A549 (cell line): ENCODE measurements around the gene DTX3. TPM values are rescaled to one million over a fixed set of nuclear protein-coding genes. Genes with fewer than 3 reads are reported as not detected.
"Not testable (repeated sequence)": the region's sequence is repeated elsewhere in the genome, so short reads cannot be mapped to it uniquely, and the experiment has no call there.

ENCODE experiments used
- ATAC-seq, 2 experiments: fragments of 200-7000 bp in 1 of 2; fragments of >200 bp in 1 of 2; cut with Nextera tagmentation in 1 of 2; cut with Tn5 transposase in 1 of 2; 3 replicates each; pipeline versions ENCODE4 v1.8.0 to v1.9.1; 2018 to 2020; ENCODE audit warnings: mild to moderate bottlenecking in 1 of 2, moderate library complexity in 1 of 2
- CTCF ChIA-PET: fragments of 300-600 bp; sonication (Branson Sonifier 250); formaldehyde crosslinking; extraction: SDS; loops from one replicate; lab custom pipeline; 2021; ENCODE audit warnings: antibody characterized with exemption, inconsistent platforms; lab: Yijun Ruan, JAX
- POLR2A ChIA-PET: fragments of 350-600 bp; formaldehyde crosslinking; extraction: SDS; loops from one replicate; lab custom pipeline; 2021; ENCODE audit warnings: antibody characterized with exemption, inconsistent platforms; lab: Yijun Ruan, JAX
- DNase-seq, 2 experiments: peaks; one replicate each; pipeline versions ENCODE4 v3.0.0 to v3.0.0-alpha.2; 2011 to 2016; ENCODE audit warnings: low read depth in 1 of 2, low spot score in 1 of 2
- FAIRE-seq: peaks from 2 replicates; lab custom pipeline; 2011; peaks lifted over from hg19 to GRCh38; lab: Jason Lieb, UNC
- H3K27ac ChIP-seq, 2 experiments: fragments of >200 bp; sonication (Bioruptor Twin); formaldehyde crosslinking; 3 replicates each; pipeline ENCODE4 v1.5.1; 2016 to 2017
- H3K4me1 ChIP-seq: fragments of >200 bp; sonication (Bioruptor Twin); formaldehyde crosslinking; 3 replicates; pipeline ENCODE4 v1.6.1; 2016
- H3K4me2 ChIP-seq: fragments of >200 bp; sonication (Bioruptor Twin); formaldehyde crosslinking; 3 replicates; pipeline ENCODE4 v1.6.1; 2016
- H3K4me3 ChIP-seq: fragments of >200 bp; sonication (Bioruptor Twin); formaldehyde crosslinking; 3 replicates; pipeline ENCODE4 v1.5.1; 2016
- H3K9me3 ChIP-seq: fragments of >200 bp; sonication (Bioruptor Twin); formaldehyde crosslinking; 3 replicates; pipeline ENCODE4 v1.6.1; 2016
- BHLHE40 ChIP-seq: IDR thresholded peaks from 2 replicates; pipeline ENCODE4 v1.6.1; 2012; ENCODE audit warnings: low read depth, low read length, inconsistent platforms
- CEBPB ChIP-seq, 2 experiments: fragments of >200 bp in 1 of 2; sonication (Bioruptor Twin) in 1 of 2; formaldehyde crosslinking in 1 of 2; IDR thresholded peaks; 2 replicates each; pipeline ENCODE4 v1.6.1; 2012 to 2016
- CHD2 ChIP-seq: fragments of 150-350 bp; IDR thresholded peaks from 2 replicates; pipeline ENCODE4 v1.6.1; 2014; ENCODE audit warnings: low read length; ENCODE audit not compliant: partially characterized antibody
- EHMT2 ChIP-seq: fragments of 200-600 bp; sonication (generic); IDR thresholded peaks from 2 replicates; pipeline ENCODE4 v1.6.1; 2016; ENCODE audit warnings: antibody characterized with exemption, low read depth, mild to moderate bottlenecking, moderate library complexity
- FOSL2 ChIP-seq, 2 experiments: fragments of 450-650 bp in 1 of 2; fragments of >200 bp in 1 of 2; sonication (Bioruptor Twin) in 1 of 2; formaldehyde crosslinking; IDR thresholded peaks; 2 replicates each; pipeline versions ENCODE4 v1.5.0 to v1.6.1; 2016 to 2020; ENCODE audit warnings: mild to moderate bottlenecking in 1 of 2, moderate library complexity in 1 of 2
- HDAC2 ChIP-seq: fragments of 200-600 bp; sonication (generic); IDR thresholded peaks from 2 replicates; pipeline ENCODE4 v1.6.1; 2016
- HEYL ChIP-seq: fragments of 250-450 bp; sonication (Bioruptor Pico); IDR thresholded peaks from 2 replicates; pipeline ENCODE4 v1.8.0; 2021; ENCODE audit warnings: mild to moderate bottlenecking, moderate library complexity
- HOXB5 ChIP-seq: fragments of 250-450 bp; sonication (Bioruptor Pico); IDR thresholded peaks from 2 replicates; pipeline ENCODE4 v1.5.0; 2020; ENCODE audit warnings: mild to moderate bottlenecking, moderate library complexity
- JUNB ChIP-seq: fragments of >200 bp; sonication (Bioruptor Twin); formaldehyde crosslinking; IDR thresholded peaks from 2 replicates; pipeline ENCODE4 v1.6.1; 2016
- KDM1A ChIP-seq: fragments of 200-600 bp; sonication (generic); IDR thresholded peaks from 2 replicates; pipeline ENCODE4 v1.6.1; 2016; ENCODE audit warnings: low read depth, mild to moderate bottlenecking
- MAFK ChIP-seq: fragments of 450-650 bp; IDR thresholded peaks from 2 replicates; pipeline ENCODE4 v1.6.1; 2014; ENCODE audit not compliant: partially characterized antibody
- MAZ ChIP-seq: fragments of 150-350 bp; IDR thresholded peaks from 2 replicates; pipeline ENCODE4 v1.6.1; 2014; ENCODE audit warnings: antibody characterized with exemption, low read depth, low read length, borderline replicate concordance
- NPAS2 ChIP-seq: fragments of 250-450 bp; sonication (Bioruptor Pico); IDR thresholded peaks from 2 replicates; pipeline ENCODE4 v1.8.0; 2022; ENCODE audit warnings: mild to moderate bottlenecking, moderate library complexity, borderline replicate concordance
- NR3C1 ChIP-seq: fragments of >200 bp; sonication (Bioruptor Twin); formaldehyde crosslinking; IDR thresholded peaks from 3 replicates; pipeline ENCODE4 v1.6.1; 2017
- POLR2A ChIP-seq: IDR thresholded peaks from 2 replicates; pipeline ENCODE4 v1.6.1; 2012; ENCODE audit warnings: mild to moderate bottlenecking, low read length
- POLR2AphosphoS2 ChIP-seq: conservative IDR thresholded peaks from 2 replicates; pipeline ENCODE4 v1.6.1; 2012; ENCODE audit warnings: low read length, improper control_type of control experiment, inconsistent platforms
- RAD21 ChIP-seq, 2 experiments: fragments of >200 bp in 1 of 2; sonication (Bioruptor Twin) in 1 of 2; formaldehyde crosslinking in 1 of 2; IDR thresholded peaks in 1 of 2; conservative IDR thresholded peaks in 1 of 2; 2 replicates in 1 of 2; 3 replicates in 1 of 2; pipeline ENCODE4 v1.6.1; 2012 to 2018; ENCODE audit warnings: inconsistent platforms in 1 of 2
- RNF2 ChIP-seq: fragments of 200-600 bp; sonication (generic); IDR thresholded peaks from 2 replicates; pipeline ENCODE4 v1.6.1; 2016; ENCODE audit warnings: low read depth, mild to moderate bottlenecking, antibody characterized with exemption, moderate library complexity, borderline replicate concordance
- ZSCAN20 ChIP-seq: fragments of 250-450 bp; sonication (Bioruptor Pico); IDR thresholded peaks from 2 replicates; pipeline ENCODE4 v1.8.0; 2022; ENCODE audit warnings: mild to moderate bottlenecking, moderate library complexity
- WGBS: methylation state at CpG from one replicate; pipeline ENCODE4 v1.1.6; 2017; ENCODE audit errors: missing lambda C conversion rate; 5-methylcytosine and 5-hydroxymethylcytosine counted together
- polyA plus RNA-seq, 4 experiments: library from polyadenylated mRNA; depleted of rRNA in 3 of 4; stranded (reverse); fragments of >200 nt; fragmentation: RNase III in 1 of 4; extraction: RNeasy Plus Mini Kit Qiagen cat#74134 plus additional on column Dnase treatment in 1 of 4; gene quantifications; 2 replicates in 3 of 4; 3 replicates in 1 of 4; pipeline ENCODE4 v1.2.3, GENCODE V29; 2011 to 2017
- TF ChIP-seq, protein P1 (sequence below): fragments of >200 bp; sonication (Bioruptor Twin); formaldehyde crosslinking; IDR thresholded peaks from 3 replicates; pipeline ENCODE4 v1.6.1; 2016
- TF ChIP-seq, protein P2 (sequence below): IDR thresholded peaks from 2 replicates; pipeline ENCODE4 v1.6.1; 2012

DTX3 gene
- polyA plus RNA-seq, 2 of the 4 experiments (the other 2 are of a cell fraction): 21.7 to 24.7 TPM

DNA sequence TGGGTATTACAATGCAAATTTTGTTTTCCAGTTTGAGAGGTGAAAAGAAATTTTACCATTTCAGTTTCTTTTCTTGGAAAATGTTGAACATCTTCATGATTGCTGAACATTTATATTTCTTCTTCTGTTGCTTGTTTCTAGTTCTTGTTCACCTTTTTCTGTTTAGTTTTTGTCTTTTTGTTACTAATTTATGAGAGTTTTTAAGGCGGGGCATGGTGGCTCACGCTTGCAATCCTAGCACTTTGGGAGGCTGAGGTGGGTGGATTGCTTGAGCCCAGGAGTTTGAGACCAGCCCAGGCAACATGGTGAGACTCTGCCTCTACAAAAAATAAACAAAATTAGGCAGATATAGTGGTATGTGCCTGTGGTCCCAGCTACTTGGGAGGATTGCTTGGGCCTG, 44.1 kb upstream of the DTX3 start:
- ChIA-PET CTCF (interaction anchor here (1.3 kb wide), 1 partner anchor 73 kb away, joined by 3 read pairs; the partner anchor contains the start of gene B4GALNT1), POLR2A (no interaction called here)
- H3K4me1 ChIP-seq: peaks cover 6% of the 10 kb centered on the region; the same call in 1 of the 3 replicates
- TF ChIP-seq JUNB: no peak
- no peak for TF ChIP-seq MAFK
- TF ChIP-seq KDM1A: no peak
- no peak overlapping the region for H3K4me3 ChIP-seq
- H3K9me3 ChIP-seq: no peaks in the 10 kb centered on the region
- FAIRE-seq (no peak), DNase-seq (no peak), ATAC-seq (no peak)
- no peak overlapping the region for H3K4me2 ChIP-seq
- WGBS: 92% methylated on average over 2 of the region's 2 CpGs
- no peak overlapping the region for H3K27ac ChIP-seq

DNA sequence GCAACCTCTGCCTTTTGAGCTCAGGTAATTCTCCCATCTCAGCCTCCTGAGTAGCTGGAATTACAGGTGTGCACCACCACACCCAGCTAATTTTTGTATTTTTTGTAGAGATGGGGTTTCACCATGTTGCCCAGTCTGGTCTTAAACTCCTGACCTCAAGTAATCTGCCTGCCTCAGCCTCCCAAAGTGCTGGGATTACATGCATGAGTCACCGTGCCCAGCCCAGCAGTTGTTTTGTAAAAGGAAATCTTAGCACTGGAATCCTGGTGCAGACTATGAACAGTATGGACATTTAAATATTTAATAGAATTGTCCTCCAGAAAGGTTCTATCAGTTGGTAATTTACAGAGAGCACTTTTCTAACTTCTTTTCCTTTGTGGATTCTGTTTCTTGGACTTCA, 43.5 kb upstream of the DTX3 start:
- FAIRE-seq, DNase-seq, H3K4me2 ChIP-seq, H3K9me3 ChIP-seq, H3K4me3 ChIP-seq, ATAC-seq, H3K4me1 ChIP-seq, H3K27ac ChIP-seq, POLR2A ChIA-PET: not testable (repeated sequence)
- CTCF ChIA-PET: interaction anchor here (1.3 to 4.7 kb wide), 3 partner anchors 15 to 72 kb away, joined by 3 to 41 read pairs (median 5); partner anchors contain the start of gene B4GALNT1
- 26% methylated on average over 1 of the region's 1 CpG for WGBS

DNA sequence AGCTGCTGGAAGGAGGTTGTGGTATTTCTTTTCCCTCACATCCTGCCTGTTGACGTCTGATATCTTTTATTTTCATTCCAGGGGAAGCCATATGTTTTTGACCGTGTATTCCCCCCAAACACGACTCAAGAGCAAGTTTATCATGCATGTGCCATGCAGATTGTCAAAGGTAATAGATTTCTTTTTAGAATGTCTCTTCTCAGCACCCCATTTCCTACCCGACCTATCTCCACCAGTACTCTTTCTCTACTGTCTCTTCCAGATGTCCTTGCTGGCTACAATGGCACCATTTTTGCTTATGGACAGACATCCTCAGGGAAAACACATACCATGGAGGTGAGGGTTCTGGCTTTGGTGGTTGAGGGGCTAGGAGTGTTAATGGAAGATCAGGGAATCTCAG, 41.3 kb upstream of the DTX3 start:
- Histone ChIP-seq H3K9me3 (no peaks in the 10 kb centered on the region), H3K27ac (no peak overlapping the region), H3K4me3 (no peak overlapping the region), H3K4me2 (no peak overlapping the region), H3K4me1 (peaks cover 6% of the 10 kb centered on the region; the same call in 1 of the 3 replicates)
- 19% methylated on average over 4 of the region's 4 CpGs for WGBS
- no peak for FAIRE-seq
- TF ChIP-seq NPAS2 (CRISPR knock-in tag) (no peak), RAD21 (conservative IDR thresholded peaks at IDR 0.05 in 1 of 2, IDR thresholded peaks at IDR 0.05 in 1 of 2) (no peak), BHLHE40 (no peak), EHMT2 (no peak), NR3C1 (no peak), POLR2AphosphoS2 (no peak), MAFK (no peak), HDAC2 (no peak), CHD2 (no peak), MAZ (no peak), HOXB5 (CRISPR knock-in tag) (no peak)
- TF ChIP-seq, protein P1, sequence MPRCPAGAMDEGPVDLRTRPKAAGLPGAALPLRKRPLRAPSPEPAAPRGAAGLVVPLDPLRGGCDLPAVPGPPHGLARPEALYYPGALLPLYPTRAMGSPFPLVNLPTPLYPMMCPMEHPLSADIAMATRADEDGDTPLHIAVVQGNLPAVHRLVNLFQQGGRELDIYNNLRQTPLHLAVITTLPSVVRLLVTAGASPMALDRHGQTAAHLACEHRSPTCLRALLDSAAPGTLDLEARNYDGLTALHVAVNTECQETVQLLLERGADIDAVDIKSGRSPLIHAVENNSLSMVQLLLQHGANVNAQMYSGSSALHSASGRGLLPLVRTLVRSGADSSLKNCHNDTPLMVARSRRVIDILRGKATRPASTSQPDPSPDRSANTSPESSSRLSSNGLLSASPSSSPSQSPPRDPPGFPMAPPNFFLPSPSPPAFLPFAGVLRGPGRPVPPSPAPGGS: no peak
- TF ChIP-seq, protein P2, sequence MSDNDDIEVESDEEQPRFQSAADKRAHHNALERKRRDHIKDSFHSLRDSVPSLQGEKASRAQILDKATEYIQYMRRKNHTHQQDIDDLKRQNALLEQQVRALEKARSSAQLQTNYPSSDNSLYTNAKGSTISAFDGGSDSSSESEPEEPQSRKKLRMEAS: no peak
- ATAC-seq: no peak
- CTCF ChIA-PET: interaction anchor here (1.3 to 4.7 kb wide), 3 partner anchors 12 to 19 kb away, joined by 5 to 41 read pairs (median 5); partner anchors contain the start of gene DCTN2
- POLR2A ChIA-PET: no interaction called here
- DNase-seq: no peak

DNA sequence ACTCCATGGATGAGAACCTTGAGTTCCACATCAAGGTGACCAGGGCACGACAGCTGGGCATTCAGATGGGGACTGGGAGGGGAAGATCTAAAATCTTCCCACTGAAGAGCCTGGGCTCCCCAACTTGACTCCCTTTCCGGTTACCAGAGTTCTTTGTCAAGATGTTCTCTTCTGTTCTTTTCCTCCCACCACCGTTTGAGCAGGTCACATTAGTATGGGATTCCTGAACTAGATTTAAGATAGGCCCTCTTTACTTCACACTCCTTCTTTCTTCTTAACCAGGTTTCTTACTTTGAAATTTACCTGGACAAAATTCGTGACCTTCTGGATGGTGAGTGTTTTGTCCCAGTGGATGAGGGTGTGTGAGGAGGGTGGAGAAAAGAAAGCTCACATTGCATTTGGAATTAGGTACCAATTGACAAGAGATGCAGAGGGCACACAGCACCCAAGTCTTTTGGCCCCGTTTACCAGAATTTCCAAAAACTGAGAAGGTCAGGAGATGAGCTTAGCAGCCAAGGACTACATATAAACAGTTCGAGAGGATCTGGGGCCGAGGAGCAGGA, 40.4 kb upstream of the DTX3 start:
- H3K9me3 ChIP-seq: no peaks in the 10 kb centered on the region
- TF ChIP-seq RNF2 (no peak), KDM1A (no peak), POLR2A (no peak), CEBPB (IDR thresholded peaks at IDR 0.05) (no peak), NR3C1 (no peak), HEYL (CRISPR knock-in tag) (no peak), ZSCAN20 (CRISPR knock-in tag) (no peak), FOSL2 (IDR thresholded peaks at IDR 0.05) (no peak), FOSL2 (CRISPR knock-in tag; IDR thresholded peaks at IDR 0.05) (no peak)
- CTCF ChIA-PET: interaction anchor here (0.6 to 4.7 kb wide), 4 partner anchors 19 to 105 kb away, joined by 3 to 41 read pairs (median 4); partner anchors contain the start of genes B4GALNT1 and GLI1

More for the DNA sequence above, 40.4 kb upstream of the DTX3 start:
- POLR2A ChIA-PET: no interaction called here
- peaks cover 6% of the 10 kb centered on the region; the same call in 1 of the 3 replicates for H3K4me1 ChIP-seq
- DNase-seq (no peak), ATAC-seq (no peak), FAIRE-seq (no peak)
- no peak overlapping the region for H3K27ac ChIP-seq
- H3K4me2 ChIP-seq: no peak overlapping the region
- H3K4me3 ChIP-seq: no peak overlapping the region
- WGBS: 45% methylated on average over 7 of the region's 7 CpGs
